HEK293 (cell line): ENCODE data around the gene VAV3.

Experiments used
- BCL11A ChIP-seq: fragments of 450-650 bp; formaldehyde crosslinking; IDR thresholded peaks from 2 replicates; pipeline ENCODE4 v1.5.1; 2016; ENCODE audit warnings: low read depth, missing biosample characterization, missing genetic modification characterization
- ZNF335 ChIP-seq: fragments of 450-650 bp; formaldehyde crosslinking; conservative IDR thresholded peaks from 2 replicates; pipeline ENCODE4 v1.5.1; 2016; ENCODE audit warnings: missing biosample characterization, missing genetic modification characterization
- ZNF596 ChIP-seq: fragments of 450-650 bp; IDR thresholded peaks from 2 replicates; pipeline ENCODE4 v1.5.0; 2018; ENCODE audit warnings: missing biosample characterization, mild to moderate bottlenecking, missing genetic modification characterization, moderate library complexity
- TF ChIP-seq, protein P1 (sequence below): fragments of 450-650 bp; formaldehyde crosslinking; IDR thresholded peaks from 2 replicates; pipeline ENCODE4 v1.5.1; 2016; ENCODE audit warnings: missing biosample characterization, missing genetic modification characterization

DNA sequence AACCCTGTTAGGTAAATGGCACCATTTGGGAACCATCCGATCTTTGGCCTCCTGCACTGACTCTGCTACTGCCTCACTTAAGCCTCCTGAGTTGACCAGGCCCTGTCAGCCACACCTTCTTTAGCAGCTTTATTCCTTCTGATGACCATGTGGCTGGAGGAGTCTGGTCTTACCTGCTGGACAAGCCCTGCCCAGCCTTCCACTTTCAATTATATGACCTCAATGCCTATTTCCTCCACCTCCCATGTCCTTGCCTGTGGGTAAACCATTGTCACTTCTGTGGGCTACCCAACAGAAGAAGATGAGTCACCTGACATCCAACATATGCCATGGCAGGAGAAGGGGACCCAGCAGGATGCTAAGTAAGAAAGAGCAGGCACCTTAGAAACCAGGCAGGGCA lies 430.3 kb downstream of the VAV3 start:
- no peak for TF ChIP-seq ZNF335 (tag by site-specific recombination)
- TF ChIP-seq BCL11A (tag by site-specific recombination), result no peak
- TF ChIP-seq, protein P1, sequence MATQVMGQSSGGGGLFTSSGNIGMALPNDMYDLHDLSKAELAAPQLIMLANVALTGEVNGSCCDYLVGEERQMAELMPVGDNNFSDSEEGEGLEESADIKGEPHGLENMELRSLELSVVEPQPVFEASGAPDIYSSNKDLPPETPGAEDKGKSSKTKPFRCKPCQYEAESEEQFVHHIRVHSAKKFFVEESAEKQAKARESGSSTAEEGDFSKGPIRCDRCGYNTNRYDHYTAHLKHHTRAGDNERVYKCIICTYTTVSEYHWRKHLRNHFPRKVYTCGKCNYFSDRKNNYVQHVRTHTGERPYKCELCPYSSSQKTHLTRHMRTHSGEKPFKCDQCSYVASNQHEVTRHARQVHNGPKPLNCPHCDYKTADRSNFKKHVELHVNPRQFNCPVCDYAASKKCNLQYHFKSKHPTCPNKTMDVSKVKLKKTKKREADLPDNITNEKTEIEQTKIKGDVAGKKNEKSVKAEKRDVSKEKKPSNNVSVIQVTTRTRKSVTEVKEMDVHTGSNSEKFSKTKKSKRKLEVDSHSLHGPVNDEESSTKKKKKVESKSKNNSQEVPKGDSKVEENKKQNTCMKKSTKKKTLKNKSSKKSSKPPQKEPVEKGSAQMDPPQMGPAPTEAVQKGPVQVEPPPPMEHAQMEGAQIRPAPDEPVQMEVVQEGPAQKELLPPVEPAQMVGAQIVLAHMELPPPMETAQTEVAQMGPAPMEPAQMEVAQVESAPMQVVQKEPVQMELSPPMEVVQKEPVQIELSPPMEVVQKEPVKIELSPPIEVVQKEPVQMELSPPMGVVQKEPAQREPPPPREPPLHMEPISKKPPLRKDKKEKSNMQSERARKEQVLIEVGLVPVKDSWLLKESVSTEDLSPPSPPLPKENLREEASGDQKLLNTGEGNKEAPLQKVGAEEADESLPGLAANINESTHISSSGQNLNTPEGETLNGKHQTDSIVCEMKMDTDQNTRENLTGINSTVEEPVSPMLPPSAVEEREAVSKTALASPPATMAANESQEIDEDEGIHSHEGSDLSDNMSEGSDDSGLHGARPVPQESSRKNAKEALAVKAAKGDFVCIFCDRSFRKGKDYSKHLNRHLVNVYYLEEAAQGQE (tag by site-specific recombination), result no peak
- TF ChIP-seq ZNF596 (tag by site-specific recombination), result no peak
